Measurements from ENCODE around the gene TMEM178B. TPM values are rescaled to one million over a fixed set of nuclear protein-coding genes. Genes with fewer than 3 reads are reported as not detected.

Gene TMEM178B
- total and polyA plus RNA-seq, 2 of the 13 experiments (the other 11 are each of a cell fraction or from before 2014, with no cell fraction given): 0.01 to 0.02 TPM

- FAIRE-seq: no peak
- CTCF ChIA-PET (ENCODE audit: low intra/inter-chr PET ratio, low total read pairs): no interaction called here
Measured at GRCh38 chr7:141294143-141294829, 220.4 kb downstream of the TMEM178B start.

GRCh38 chr7:141295367-141295895 lies 221.6 kb downstream of the TMEM178B start:
- CTCF ChIA-PET (ENCODE audit: low intra/inter-chr PET ratio, low total read pairs): no interaction called here
- Histone ChIP-seq H3K4me3 (replicated peaks in 1 of 3; ENCODE audit: insufficient read depth in 1 of 3, low read depth in 2 of 3, low read length in 3 of 3) (no peak overlapping the region), H3K27me3 (ENCODE audit: control insufficient read depth in 1 of 2, insufficient read depth in 2 of 2, low read length in 2 of 2) (peaks cover 0 to 5% of the 10 kb centered on the region in 2 experiments; a peak in 1 of 5 replicates), H2AFZ (ENCODE audit: low read length) (no peak overlapping the region), H3K9ac (ENCODE audit: insufficient read depth, low read depth, low read length) (no peak overlapping the region), H3K4me1 (ENCODE audit: insufficient read depth, low read length) (no peaks in the 10 kb centered on the region), H3K9me3 (ENCODE audit: low read length) (no peaks in the 10 kb centered on the region), H3K36me3 (replicated peaks in 1 of 2; ENCODE audit: control insufficient read depth in 1 of 2, insufficient read depth in 2 of 2, low read length in 2 of 2) (no peaks in the 10 kb centered on the region), H3K79me2 (ENCODE audit: insufficient read depth, low read length) (no peaks in the 10 kb centered on the region), H3K27ac (ENCODE audit: extremely low read length, insufficient read depth, low read length) (no peak overlapping the region), H3K4me2 (ENCODE audit: low read depth, low read length) (no peak overlapping the region), H4K20me1 (ENCODE audit: insufficient read depth, low read length) (no peaks in the 10 kb centered on the region)
- FAIRE-seq: no peak
- no peak for ATAC-seq
- intact Hi-C loops (cut with micrococcal nuclease; ENCODE audit: unreplicated experiment): no loop called here
- WGBS (ENCODE audit: low lambda C conversion rate): 6% methylated on average over 2 of the region's 2 CpGs
- DNase-seq (ENCODE audit: low spot score): no peak
- in situ Hi-C loops (cut with HindIII; ENCODE audit: extremely low pct_ligation_motif_present, low pct_unique_long_range_greater_than_20kb): no loop called here
- no TSS peak for BruUV-seq (replicated peaks)
- POLR2A ChIA-PET: no interaction called here
- TF ChIP-seq LBX2 (CRISPR knock-in tag; IDR thresholded peaks at IDR 0.05; ENCODE audit: borderline replicate concordance) (no peak), ARID4A (CRISPR knock-in tag; IDR thresholded peaks at IDR 0.05; ENCODE audit: borderline replicate concordance) (no peak), TBX3 (IDR thresholded peaks at IDR 0.05; ENCODE audit: borderline replicate concordance) (no peak), HIC2 (CRISPR knock-in tag; IDR thresholded peaks at IDR 0.05; ENCODE audit: low read depth) (no peak), KDM3A (CRISPR knock-in tag; IDR thresholded peaks at IDR 0.05; ENCODE audit: low read depth) (no peak), ZBTB33 (CRISPR knock-in tag; IDR thresholded peaks at IDR 0.05) (no peak)

More at GRCh38 chr7:141294143-141294829, 220.4 kb downstream of the TMEM178B start:
- H3K27ac ChIP-seq (ENCODE audit: extremely low read length, insufficient read depth, low read length): no peak overlapping the region
- H4K20me1 ChIP-seq (ENCODE audit: insufficient read depth, low read length): no peaks in the 10 kb centered on the region
- H3K27me3 ChIP-seq (ENCODE audit: control insufficient read depth in 1 of 2, insufficient read depth in 2 of 2, low read length in 2 of 2): peaks cover 0 to 5% of the 10 kb centered on the region in 2 experiments; a peak in 1 of 5 replicates
- no peak for DNase-seq (ENCODE audit: low spot score)
- H3K9me3 ChIP-seq (ENCODE audit: low read length): no peaks in the 10 kb centered on the region
- POLR2A ChIA-PET: no interaction called here
- no peaks in the 10 kb centered on the region for H3K36me3 ChIP-seq (replicated peaks in 1 of 2; ENCODE audit: control insufficient read depth in 1 of 2, insufficient read depth in 2 of 2, low read length in 2 of 2)
- no peak for ATAC-seq
- no TSS peak for BruUV-seq (replicated peaks)
- TF ChIP-seq MAFF (IDR thresholded peaks at IDR 0.05; ENCODE audit: low read depth, low read length): peak; percentile 90
- TF ChIP-seq MAFK (conservative IDR thresholded peaks at IDR 0.05 in 1 of 2, IDR thresholded peaks at IDR 0.05 in 1 of 2; ENCODE audit: low read length in 2 of 2): peak; percentile 89 to 92
- no peak for TF ChIP-seq FOXP1 (IDR thresholded peaks at IDR 0.05)
- no peak for TF ChIP-seq FOXP1 (CRISPR knock-in tag; IDR thresholded peaks at IDR 0.05)
- TF ChIP-seq ZNF839 (CRISPR knock-in tag; IDR thresholded peaks at IDR 0.05; ENCODE audit: borderline replicate concordance): no peak
- H2AFZ ChIP-seq (ENCODE audit: low read length): no peak overlapping the region
- intact Hi-C loops (cut with micrococcal nuclease; ENCODE audit: unreplicated experiment): no loop called here
- in situ Hi-C loops (cut with HindIII; ENCODE audit: extremely low pct_ligation_motif_present, low pct_unique_long_range_greater_than_20kb): no loop called here
- 6% methylated on average over 2 of the region's 2 CpGs for WGBS (ENCODE audit: low lambda C conversion rate)
- H3K4me1 ChIP-seq (ENCODE audit: insufficient read depth, low read length): no peaks in the 10 kb centered on the region
- H3K9ac ChIP-seq (ENCODE audit: insufficient read depth, low read depth, low read length): no peak overlapping the region
- H3K4me3 ChIP-seq (replicated peaks in 1 of 3; ENCODE audit: insufficient read depth in 1 of 3, low read depth in 2 of 3, low read length in 3 of 3): no peak overlapping the region
- no peak overlapping the region for H3K4me2 ChIP-seq (ENCODE audit: low read depth, low read length)
- H3K79me2 ChIP-seq (ENCODE audit: insufficient read depth, low read length): no peaks in the 10 kb centered on the region

Data from HepG2 (cell line).